ENCODE data around the gene ANAPC16.
"Not testable (repeated sequence)": the region's sequence is repeated elsewhere in the genome, so short reads cannot be mapped to it uniquely, and the experiment has no call there.

The ANAPC16 gene

GRCh38 chr10:72243822-72244437 lies 28.1 kb downstream of the ANAPC16 start:
- Histone ChIP-seq H3K36me3 (no peaks in the 10 kb centered on the region), H3K27ac (peak overlapping the region in 1 of 11 experiments; percentile 1; a peak in 1 of 22 replicates), H3K4me3 (no peak overlapping the region), H3K9me3 (replicated peaks in 1 of 11) (no peaks in the 10 kb centered on the region), H3K4me1 (peaks cover 69 to 90% (median 78%) of the 10 kb centered on the region in 10 experiments), H4K20me1 (no peaks in the 10 kb centered on the region), H3K27me3 (no peaks in the 10 kb centered on the region), H3K9ac (peak overlapping the region in 1 of 11 experiments; percentile 1; a peak in 2 of 22 replicates), H3K4me2 (peak overlapping the region; percentile 74 to 97 (median 86); a peak in 19 of 22 replicates)
- TF ChIP-seq Cebpa-rat (IDR thresholded peaks at IDR 0.05): no peak

- peak overlapping the region in 1 of 11 experiments; percentile 13; a peak in 1 of 22 replicates for H3K9ac ChIP-seq
- H4K20me1 ChIP-seq: no peaks in the 10 kb centered on the region
- H3K27ac ChIP-seq: peak overlapping the region in 2 of 11 experiments; percentile 6 to 13; a peak in 1 of 22 replicates
- no peaks in the 10 kb centered on the region for H3K36me3 ChIP-seq
- H3K27me3 ChIP-seq: no peaks in the 10 kb centered on the region
- H3K4me1 ChIP-seq: peaks cover 76 to 90% (median 79%) of the 10 kb centered on the region in 10 experiments
- H3K9me3 ChIP-seq (replicated peaks in 1 of 11): no peaks in the 10 kb centered on the region
- TF ChIP-seq Cebpa-rat (IDR thresholded peaks at IDR 0.05): no peak
- no peak overlapping the region for H3K4me3 ChIP-seq
- peak overlapping the region; percentile 74 to 97 (median 94); a peak in 20 of 22 replicates for H3K4me2 ChIP-seq
These were observed 28.8 kb downstream of the ANAPC16 start for GRCh38 chr10:72244573-72245038.

- Histone ChIP-seq H3K4me1 (peaks cover 85 to 99% (median 92%) of the 10 kb centered on the region in 10 experiments), H3K27ac (peak overlapping the region in 2 of 11 experiments; percentile 1; a peak in 1 of 22 replicates), H3K27me3 (no peaks in the 10 kb centered on the region), H3K4me3 (no peak overlapping the region), H3K9ac (no peak overlapping the region), H3K4me2 (peak overlapping the region; percentile 25 to 97 (median 94)), H4K20me1 (no peaks in the 10 kb centered on the region), H3K9me3 (replicated peaks in 1 of 11) (no peaks in the 10 kb centered on the region), H3K36me3 (no peaks in the 10 kb centered on the region)
- no peak for TF ChIP-seq Cebpa-rat (IDR thresholded peaks at IDR 0.05)
These were observed 30.2 kb downstream of the ANAPC16 start for GRCh38 chr10:72245949-72246525.

GRCh38 chr10:72248468-72249151 lies 32.8 kb downstream of the ANAPC16 start:
- no peaks in the 10 kb centered on the region for H3K36me3 ChIP-seq
- peaks cover 74 to 100% (median 95%) of the 10 kb centered on the region in 10 experiments for H3K4me1 ChIP-seq
- peak in 1 of 11 experiments; percentile 71; a peak in 2 of 22 replicates for TF ChIP-seq Cebpa-rat (IDR thresholded peaks at IDR 0.05)
- H3K9me3 ChIP-seq (replicated peaks in 1 of 11): no peaks in the 10 kb centered on the region
- no peaks in the 10 kb centered on the region for H4K20me1 ChIP-seq
- H3K4me3 ChIP-seq: peak overlapping the region; percentile 10 to 63 (median 42); a peak in 16 of 20 replicates
- H3K4me2 ChIP-seq: peak overlapping the region; percentile 74 to 97 (median 94)
- H3K9ac ChIP-seq: peak overlapping the region; percentile 42 to 78 (median 68); a peak in 21 of 22 replicates
- H3K27me3 ChIP-seq: no peaks in the 10 kb centered on the region
- peak overlapping the region in 10 of 11 experiments; percentile 28 to 87 (median 78); a peak in 20 of 22 replicates for H3K27ac ChIP-seq

GRCh38 chr10:72249176-72249862 lies 33.5 kb downstream of the ANAPC16 start:
- H3K27me3 ChIP-seq; H3K9me3 ChIP-seq (replicated peaks in 1 of 11); H3K36me3 ChIP-seq; H4K20me1 ChIP-seq: not testable (repeated sequence)
- peak overlapping the region in 10 of 11 experiments; percentile 28 to 87 (median 78); a peak in 20 of 22 replicates for H3K27ac ChIP-seq
- H3K4me3 ChIP-seq: peak overlapping the region; percentile 10 to 63 (median 42); a peak in 16 of 20 replicates
- peak overlapping the region; percentile 42 to 78 (median 68); a peak in 21 of 22 replicates for H3K9ac ChIP-seq
- H3K4me1 ChIP-seq: peaks cover 74 to 100% (median 95%) of the 10 kb centered on the region in 10 experiments
- peak overlapping the region; percentile 74 to 97 (median 94) for H3K4me2 ChIP-seq

GRCh38 chr10:72250666-72251065 lies 34.9 kb downstream of the ANAPC16 start:
- no peaks in the 10 kb centered on the region for H3K27me3 ChIP-seq
- H3K9ac ChIP-seq: no peak overlapping the region
- H4K20me1 ChIP-seq: no peaks in the 10 kb centered on the region
- peaks cover 74 to 100% (median 95%) of the 10 kb centered on the region in 10 experiments for H3K4me1 ChIP-seq
- no peaks in the 10 kb centered on the region for H3K9me3 ChIP-seq (replicated peaks in 1 of 11)
- TF ChIP-seq Cebpa-rat (IDR thresholded peaks at IDR 0.05): no peak
- peak overlapping the region in 9 of 11 experiments; percentile 74 to 97 (median 94); a peak in 18 of 22 replicates for H3K4me2 ChIP-seq
- no peaks in the 10 kb centered on the region for H3K36me3 ChIP-seq
- no peak overlapping the region for H3K4me3 ChIP-seq
- no peak overlapping the region; a peak in 1 of 22 replicates for H3K27ac ChIP-seq

GRCh38 chr10:72251635-72252034 lies 35.8 kb downstream of the ANAPC16 start:
- H3K36me3 ChIP-seq: no peaks in the 10 kb centered on the region
- peaks cover 74 to 100% (median 95%) of the 10 kb centered on the region in 10 experiments for H3K4me1 ChIP-seq
- H3K27ac ChIP-seq: no peak overlapping the region
- no peaks in the 10 kb centered on the region for H3K27me3 ChIP-seq
- no peaks in the 10 kb centered on the region for H4K20me1 ChIP-seq
- no peak for TF ChIP-seq Cebpa-rat (IDR thresholded peaks at IDR 0.05)
- H3K4me2 ChIP-seq: peak overlapping the region in 9 of 11 experiments; percentile 74 to 97 (median 94); a peak in 15 of 22 replicates
- H3K4me3 ChIP-seq: no peak overlapping the region
- no peaks in the 10 kb centered on the region for H3K9me3 ChIP-seq (replicated peaks in 1 of 11)
- no peak overlapping the region for H3K9ac ChIP-seq

GRCh38 chr10:72252972-72253371 lies 37.2 kb downstream of the ANAPC16 start:
- Histone ChIP-seq H3K4me3 (no peak overlapping the region), H3K9ac (no peak overlapping the region), H4K20me1 (no peaks in the 10 kb centered on the region), H3K4me2 (peak overlapping the region in 10 of 11 experiments; percentile 0 to 93 (median 82); a peak in 13 of 22 replicates), H3K4me1 (peaks cover 74 to 100% (median 95%) of the 10 kb centered on the region in 10 experiments), H3K36me3 (no peaks in the 10 kb centered on the region), H3K27me3 (no peaks in the 10 kb centered on the region), H3K9me3 (replicated peaks in 1 of 11) (no peaks in the 10 kb centered on the region), H3K27ac (no peak overlapping the region)
- no peak for TF ChIP-seq Cebpa-rat (IDR thresholded peaks at IDR 0.05)
